GM12864 (cell line): ENCODE data around the gene VPREB3.

Source experiments
- DNase-seq: peaks from one replicate; pipeline ENCODE4 v3.0.0-alpha.2; 2011; ENCODE audit warnings: low read depth
- H3K4me3 ChIP-seq: 2 replicates; pipeline ENCODE4 v1.5.1; 2011; ENCODE audit warnings: mild to moderate bottlenecking, low read depth, low read length, control low read depth
- TF ChIP-seq, protein P1 (sequence below): IDR thresholded peaks from 2 replicates; pipeline ENCODE4 v1.5.1; 2011; ENCODE audit warnings: low read depth, mild to moderate bottlenecking, moderate library complexity, low read length, control low read depth, inconsistent platforms; ENCODE audit errors: missing control alignments

Gene VPREB3

DNA sequence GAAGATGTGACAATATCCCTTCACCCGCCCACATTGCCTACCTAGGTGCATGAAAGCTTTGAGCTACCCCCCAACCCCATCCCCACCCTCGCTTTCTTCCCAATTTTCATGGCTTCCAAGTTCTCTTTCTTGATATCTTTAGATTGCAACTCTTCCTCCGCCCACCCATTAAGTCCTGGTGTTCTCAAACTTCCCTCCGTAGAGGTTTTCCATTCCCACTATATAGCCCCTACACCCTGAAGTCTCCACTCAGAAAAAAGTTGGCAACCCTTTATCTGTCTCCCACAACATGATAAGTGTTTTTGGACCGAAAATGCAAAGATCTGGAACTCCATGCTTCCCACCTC, 3.9 kb downstream of the VPREB3 start:
- no peak for DNase-seq
- TF ChIP-seq, protein P1, sequence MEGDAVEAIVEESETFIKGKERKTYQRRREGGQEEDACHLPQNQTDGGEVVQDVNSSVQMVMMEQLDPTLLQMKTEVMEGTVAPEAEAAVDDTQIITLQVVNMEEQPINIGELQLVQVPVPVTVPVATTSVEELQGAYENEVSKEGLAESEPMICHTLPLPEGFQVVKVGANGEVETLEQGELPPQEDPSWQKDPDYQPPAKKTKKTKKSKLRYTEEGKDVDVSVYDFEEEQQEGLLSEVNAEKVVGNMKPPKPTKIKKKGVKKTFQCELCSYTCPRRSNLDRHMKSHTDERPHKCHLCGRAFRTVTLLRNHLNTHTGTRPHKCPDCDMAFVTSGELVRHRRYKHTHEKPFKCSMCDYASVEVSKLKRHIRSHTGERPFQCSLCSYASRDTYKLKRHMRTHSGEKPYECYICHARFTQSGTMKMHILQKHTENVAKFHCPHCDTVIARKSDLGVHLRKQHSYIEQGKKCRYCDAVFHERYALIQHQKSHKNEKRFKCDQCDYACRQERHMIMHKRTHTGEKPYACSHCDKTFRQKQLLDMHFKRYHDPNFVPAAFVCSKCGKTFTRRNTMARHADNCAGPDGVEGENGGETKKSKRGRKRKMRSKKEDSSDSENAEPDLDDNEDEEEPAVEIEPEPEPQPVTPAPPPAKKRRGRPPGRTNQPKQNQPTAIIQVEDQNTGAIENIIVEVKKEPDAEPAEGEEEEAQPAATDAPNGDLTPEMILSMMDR: no peak
- peak overlapping the region; percentile 62 for H3K4me3 ChIP-seq

DNA sequence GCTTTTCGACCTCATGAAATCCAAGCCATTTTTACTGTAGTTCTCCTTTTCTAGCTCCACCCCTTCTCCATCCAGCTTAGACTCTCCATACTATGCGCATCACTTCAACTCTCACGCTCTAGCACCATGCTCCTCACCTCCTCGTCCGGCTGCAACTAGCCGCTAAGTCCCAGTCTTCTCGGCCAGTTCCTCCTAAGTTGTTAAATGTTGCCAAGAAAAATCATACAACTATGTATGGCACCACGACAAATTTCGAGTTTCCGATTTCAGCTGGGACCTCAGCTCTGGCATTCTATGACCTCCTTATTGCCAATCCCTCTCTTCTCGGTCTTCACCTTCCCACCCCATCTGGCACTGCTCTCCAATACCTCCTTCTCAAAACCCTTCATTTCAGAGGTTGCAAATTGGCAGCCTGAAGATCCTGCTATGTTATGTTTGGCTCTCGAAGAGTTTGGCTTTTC, 4.4 kb downstream of the VPREB3 start:
- peak overlapping the region; percentile 62; the same call in 1 of the 2 replicates for H3K4me3 ChIP-seq
- DNase-seq: no peak
- TF ChIP-seq, protein P1: no peak

DNA sequence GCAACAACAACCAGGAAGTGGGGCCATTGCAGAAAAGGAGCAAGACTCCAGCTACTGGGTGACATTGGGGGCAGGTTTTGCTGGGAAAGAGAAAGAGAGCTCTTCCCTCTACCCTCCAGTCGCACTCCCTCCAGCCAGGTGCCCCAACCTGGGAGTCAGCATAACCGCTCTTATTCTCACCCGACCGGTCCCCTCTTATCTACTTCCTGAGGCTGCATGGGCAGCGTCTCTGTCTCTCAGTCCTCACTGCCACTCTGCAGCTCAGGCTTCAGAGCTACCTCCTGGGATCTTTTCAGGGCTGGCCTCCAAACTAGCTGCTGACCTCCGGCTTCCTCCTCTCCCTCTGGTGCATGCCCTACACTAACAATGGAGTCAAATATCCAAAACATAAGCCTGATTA, 8.4 kb downstream of the VPREB3 start:
- TF ChIP-seq, protein P1: no peak
- H3K4me3 ChIP-seq: no peak overlapping the region
- no peak for DNase-seq

DNA sequence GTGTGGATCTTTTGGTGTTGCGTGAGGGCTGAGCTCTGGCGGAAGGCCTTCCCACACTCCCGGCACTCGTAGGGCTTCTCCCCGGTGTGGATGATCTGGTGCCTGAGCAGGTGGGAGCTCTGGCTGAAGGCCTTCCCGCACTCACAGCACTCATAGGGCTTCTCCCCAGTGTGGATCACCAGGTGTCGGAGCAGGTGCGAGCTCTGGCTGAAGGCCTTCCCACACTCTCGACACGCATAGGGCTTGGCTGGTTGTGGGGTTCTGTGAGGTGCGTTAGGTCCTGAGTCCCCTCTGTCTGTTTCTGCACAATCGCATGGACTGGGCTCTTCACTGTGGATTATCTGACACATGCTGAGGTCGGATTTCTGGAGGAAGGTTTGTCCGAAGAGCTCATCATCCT, 9.7 kb downstream of the VPREB3 start:
- H3K4me3 ChIP-seq: no peak overlapping the region
- TF ChIP-seq, protein P1: no peak
- DNase-seq: no peak

DNA sequence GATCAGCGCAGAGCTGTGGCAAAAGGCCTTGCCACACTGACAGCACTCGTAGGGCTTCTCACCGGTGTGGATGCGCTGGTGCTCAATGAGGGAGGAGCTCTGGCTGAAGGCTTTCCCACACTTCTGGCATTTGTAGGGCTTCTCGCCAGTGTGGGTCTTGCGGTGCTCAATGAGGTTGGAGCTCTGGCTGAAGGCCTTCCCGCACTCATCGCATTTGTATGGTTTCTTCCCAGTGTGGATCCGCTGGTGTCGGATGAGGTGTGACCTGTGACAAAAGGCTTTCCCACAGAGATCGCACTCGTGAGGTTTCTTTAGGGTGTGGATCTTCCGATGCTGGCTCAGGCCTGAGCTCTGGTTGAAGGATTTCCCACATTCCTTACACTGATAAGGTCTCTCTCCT, 10.2 kb downstream of the VPREB3 start:
- H3K4me3 ChIP-seq: no peak overlapping the region
- TF ChIP-seq, protein P1: no peak
- DNase-seq: no peak

DNA sequence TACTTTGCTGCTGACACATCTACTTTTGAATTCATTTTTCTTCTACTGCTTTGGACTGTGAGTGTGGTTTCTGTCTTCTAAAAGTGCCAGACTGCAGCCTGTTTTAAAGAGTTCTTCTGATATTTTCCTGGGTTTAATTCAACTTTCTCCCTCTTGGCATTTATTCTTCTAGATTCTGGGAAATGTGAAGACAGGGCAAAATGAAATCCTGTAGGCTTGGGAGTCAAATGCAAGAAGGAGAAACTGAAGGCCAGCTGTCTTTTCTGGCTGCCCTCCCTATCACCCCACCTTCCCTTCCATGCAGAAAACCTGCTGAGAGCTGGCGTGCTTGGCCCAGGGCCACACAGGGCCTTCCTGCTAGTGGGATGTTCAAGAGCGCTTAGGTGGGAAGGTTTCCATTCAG, 10.9 kb downstream of the VPREB3 start:
- TF ChIP-seq, protein P1: no peak
- DNase-seq: no peak

DNA sequence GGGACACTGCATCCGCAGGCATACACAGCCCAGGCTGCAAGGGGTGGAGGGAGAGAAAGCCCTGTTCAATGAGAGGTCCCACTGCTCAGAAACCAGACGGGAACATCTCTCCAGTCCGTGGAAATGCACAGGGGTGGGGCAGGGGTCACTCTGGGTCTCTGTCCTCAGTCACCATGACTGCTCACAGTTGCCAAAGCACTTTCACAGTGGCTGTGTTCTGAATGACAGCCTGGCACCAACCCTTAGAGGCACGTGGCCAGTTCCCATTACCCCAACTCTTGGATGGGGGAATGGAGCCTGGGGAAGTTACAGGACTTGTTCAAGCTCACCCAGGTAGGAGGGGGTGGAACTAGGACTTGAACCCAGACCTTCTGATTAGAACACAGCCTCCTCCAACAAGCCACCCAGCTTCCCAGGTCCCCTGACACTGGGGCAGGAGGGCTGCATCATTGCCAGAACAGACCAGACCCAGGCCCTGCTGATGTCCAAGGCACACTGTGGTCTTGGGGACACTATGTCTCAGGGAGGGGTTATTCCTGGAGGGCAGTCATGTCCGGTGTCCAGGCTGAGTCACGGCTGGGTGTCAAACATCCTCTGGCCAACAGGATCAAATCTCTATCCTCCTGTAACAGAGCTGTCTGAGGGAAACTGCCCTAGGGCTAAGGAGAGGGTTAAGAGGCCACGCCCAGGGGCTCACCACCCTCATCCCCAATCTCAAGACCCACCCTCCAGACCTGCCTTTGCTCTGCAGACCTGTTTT, 11.5 kb downstream of the VPREB3 start:
- no peak for DNase-seq
- no peak overlapping the region for H3K4me3 ChIP-seq
- TF ChIP-seq, protein P1: no peak

More for the DNA sequence above, 10.9 kb downstream of the VPREB3 start:
- H3K4me3 ChIP-seq: no peak overlapping the region
